WTC11 (cell line): ENCODE results near the gene OPN4. TPM values are rescaled to one million over a fixed set of nuclear protein-coding genes. Genes with fewer than 3 reads are reported as not detected.

Experiments used
- ATAC-seq: fragments of 200-7000 bp; cut with Tn5 transposase; 2 replicates; pipeline ENCODE4 v1.10.0; 2021; ENCODE audit warnings: mild to moderate bottlenecking, moderate library complexity
- CTCF ChIA-PET: fragments of 300-600 bp; sonication (Branson Sonifier 250); formaldehyde crosslinking; loops from one replicate; lab custom pipeline; 2021; ENCODE audit warnings: antibody characterized with exemption; lab: Charles Lee
- POLR2A ChIA-PET: fragments of 350-600 bp; sonication (Branson Sonifier 250); formaldehyde crosslinking; loops from one replicate; lab custom pipeline; 2021; ENCODE audit warnings: antibody characterized with exemption; lab: Charles Lee
- DNase-seq: peaks from one replicate; pipeline ENCODE4 v3.0.0; 2021; ENCODE audit warnings: low spot score
- H3K27ac Mint-ChIP-seq: 2 replicates; pipeline ENCODE4 v1.8.0; 2021; ENCODE audit warnings: mixed read lengths
- H3K27me3 Mint-ChIP-seq: 2 replicates; pipeline ENCODE4 v1.8.0; 2021; ENCODE audit warnings: low read depth, mild to moderate bottlenecking, moderate library complexity, mixed read lengths
- H3K36me3 Mint-ChIP-seq: 2 replicates; pipeline ENCODE4 v1.8.0; 2021; ENCODE audit warnings: mixed read lengths
- H3K4me1 Mint-ChIP-seq: 2 replicates; pipeline ENCODE4 v1.8.0; 2022; ENCODE audit warnings: mixed read lengths
- H3K4me3 Mint-ChIP-seq: 2 replicates; pipeline ENCODE4 v1.8.0; 2021; ENCODE audit warnings: mild to moderate bottlenecking, moderate library complexity, mixed read lengths
- H3K9me3 Mint-ChIP-seq: 2 replicates; pipeline ENCODE4 v1.8.0; 2021; ENCODE audit warnings: mixed read lengths
- ATF6 ChIP-seq: sonication (generic); formaldehyde crosslinking; IDR thresholded peaks from 2 replicates; pipeline ENCODE4 v1.8.1; 2023; ENCODE audit warnings: mild to moderate bottlenecking, missing genetic modification reagents
- CREM ChIP-seq: sonication (generic); formaldehyde crosslinking; IDR thresholded peaks from 2 replicates; pipeline ENCODE4 v1.8.1; 2022; ENCODE audit warnings: mild to moderate bottlenecking, missing genetic modification reagents, moderate library complexity
- CTCF ChIP-seq: fragments of 200-600 bp; IDR thresholded peaks from 2 replicates; pipeline ENCODE4 v1.8.0; 2022; ENCODE audit warnings: antibody characterized with exemption
- E2F1 ChIP-seq: sonication (generic); formaldehyde crosslinking; IDR thresholded peaks from 2 replicates; pipeline ENCODE4 v1.8.0; 2022; ENCODE audit warnings: mild to moderate bottlenecking, missing genetic modification reagents
- FOXK1 ChIP-seq: sonication (generic); formaldehyde crosslinking; IDR thresholded peaks from 2 replicates; pipeline ENCODE4 v1.8.0; 2022; ENCODE audit warnings: mild to moderate bottlenecking, moderate library complexity, missing genetic modification reagents
- KAT7 ChIP-seq: sonication (generic); formaldehyde crosslinking; IDR thresholded peaks from 2 replicates; pipeline ENCODE4 v1.8.1; 2023; ENCODE audit warnings: missing genetic modification reagents, mild to moderate bottlenecking, borderline replicate concordance
- MLX ChIP-seq: sonication (generic); formaldehyde crosslinking; IDR thresholded peaks from 2 replicates; pipeline ENCODE4 v1.8.1; 2023; ENCODE audit warnings: mild to moderate bottlenecking, missing genetic modification reagents, moderate library complexity
- SMAD3 ChIP-seq: sonication (generic); formaldehyde crosslinking; IDR thresholded peaks from 2 replicates; pipeline ENCODE4 v1.8.0; 2022; ENCODE audit warnings: missing genetic modification reagents, mild to moderate bottlenecking, borderline replicate concordance
- SP1 ChIP-seq: sonication (generic); formaldehyde crosslinking; conservative IDR thresholded peaks from 2 replicates; pipeline ENCODE4 v1.8.1; 2022; ENCODE audit warnings: missing genetic modification reagents
- STAT6 ChIP-seq: sonication (generic); formaldehyde crosslinking; conservative IDR thresholded peaks from 2 replicates; pipeline ENCODE4 v1.8.1; 2023; ENCODE audit warnings: mild to moderate bottlenecking, low read depth, missing genetic modification reagents, moderate library complexity
- TEAD1 ChIP-seq: sonication (generic); formaldehyde crosslinking; IDR thresholded peaks from 2 replicates; pipeline ENCODE4 v1.8.0; 2022; ENCODE audit warnings: mild to moderate bottlenecking, missing genetic modification reagents
- USF2 ChIP-seq: sonication (generic); formaldehyde crosslinking; IDR thresholded peaks from 2 replicates; pipeline ENCODE4 v1.8.1; 2023; ENCODE audit warnings: mild to moderate bottlenecking, missing genetic modification reagents, moderate library complexity
- ZNF138 ChIP-seq: sonication (generic); formaldehyde crosslinking; conservative IDR thresholded peaks from 2 replicates; pipeline ENCODE4 v1.8.1; 2022; ENCODE audit warnings: mild to moderate bottlenecking, moderate library complexity, missing genetic modification reagents
- ZNF263 ChIP-seq: sonication (generic); formaldehyde crosslinking; IDR thresholded peaks from 2 replicates; pipeline ENCODE4 v1.8.1; 2022; ENCODE audit warnings: low read depth, mild to moderate bottlenecking, moderate library complexity, missing genetic modification reagents
- ZNF416 ChIP-seq: fragments of 250-450 bp; sonication (Bioruptor Pico); IDR thresholded peaks from 2 replicates; pipeline ENCODE4 v1.9.0; 2021; ENCODE audit warnings: mild to moderate bottlenecking, inconsistent platforms
- ZNF425 ChIP-seq: fragments of 250-450 bp; sonication (Bioruptor Pico); conservative IDR thresholded peaks from 2 replicates; pipeline ENCODE4 v1.9.0; 2021; ENCODE audit warnings: mild to moderate bottlenecking
- total RNA-seq: library from RNA; stranded (reverse); gene quantifications from 3 replicates; pipeline ENCODE4 v1.2.3, GENCODE V29; 2021

OPN4 gene
- total RNA-seq, 1 experiment from 2014 or later: not detected

- Mint-ChIP-seq H3K27ac (no peak overlapping the region), H3K27me3 (no peaks in the 10 kb centered on the region), H3K36me3 (no peaks in the 10 kb centered on the region), H3K4me1 (peaks cover 13% of the 10 kb centered on the region), H3K4me3 (no peak overlapping the region), H3K9me3 (no peaks in the 10 kb centered on the region)
- POLR2A ChIA-PET: no interaction called here
- CTCF ChIA-PET: no interaction called here
- no peak for DNase-seq
- TF ChIP-seq KAT7 (CRISPR knock-in tag): no peak
- TF ChIP-seq USF2: no peak
- TF ChIP-seq CREM: no peak
- TF ChIP-seq SMAD3 (CRISPR knock-in tag): no peak
- no peak for TF ChIP-seq MLX (CRISPR knock-in tag)
- ATAC-seq: no peak
Observed at GRCh38 chr10:86647773-86648703, 6.3 kb upstream of the OPN4 start.

GRCh38 chr10:86648704-86649427, 5.5 kb upstream of the OPN4 start:
- no peaks in the 10 kb centered on the region for H3K36me3 Mint-ChIP-seq
- H3K9me3 Mint-ChIP-seq: no peaks in the 10 kb centered on the region
- H3K27ac Mint-ChIP-seq: no peak overlapping the region
- ATAC-seq (no peak), DNase-seq (no peak)
- CTCF ChIA-PET: no interaction called here
- no peaks in the 10 kb centered on the region for H3K27me3 Mint-ChIP-seq
- peaks cover 13% of the 10 kb centered on the region for H3K4me1 Mint-ChIP-seq
- H3K4me3 Mint-ChIP-seq: no peak overlapping the region
- POLR2A ChIA-PET: no interaction called here
- TF ChIP-seq ZNF263: peak; percentile 30; the same call in 1 of the 2 replicates
- no peak for TF ChIP-seq E2F1 (CRISPR knock-in tag)

GRCh38 chr10:86649471-86650150, 4.7 kb upstream of the OPN4 start:
- H3K27me3 Mint-ChIP-seq: no peaks in the 10 kb centered on the region
- DNase-seq (no peak), ATAC-seq (no peak)
- H3K27ac Mint-ChIP-seq: no peak overlapping the region
- POLR2A ChIA-PET: no interaction called here
- CTCF ChIA-PET: no interaction called here
- H3K36me3 Mint-ChIP-seq: no peaks in the 10 kb centered on the region
- H3K9me3 Mint-ChIP-seq: no peaks in the 10 kb centered on the region
- peaks cover 13% of the 10 kb centered on the region for H3K4me1 Mint-ChIP-seq
- H3K4me3 Mint-ChIP-seq: no peak overlapping the region
- TF ChIP-seq FOXK1 (CRISPR knock-in tag): no peak
- no peak for TF ChIP-seq ZNF138
- no peak for TF ChIP-seq ATF6 (CRISPR knock-in tag)
- TF ChIP-seq CTCF: no peak
- TF ChIP-seq STAT6 (CRISPR knock-in tag): no peak
- no peak for TF ChIP-seq SP1 (CRISPR knock-in tag)
- no peak for TF ChIP-seq ZNF416
- TF ChIP-seq TEAD1 (CRISPR knock-in tag): no peak
- TF ChIP-seq ZNF425 (CRISPR knock-in tag): no peak
